Left lobe of liver (tissue), 2 donors: Measurements from ENCODE around the gene RNF152. TPM values are rescaled to one million over a fixed set of nuclear protein-coding genes. Genes with fewer than 3 reads are reported as not detected.

ENCODE experiments used
- ATAC-seq: fragments of 200-7000 bp; cut with Tn5 transposase; one replicate; pipeline ENCODE4 v1.9.1; 2020; ENCODE audit warnings: mild to moderate bottlenecking, moderate library complexity
- DNase-seq: peaks from one replicate; pipeline ENCODE4 v3.0.0-alpha.2; 2020; ENCODE audit warnings: low spot score
- total RNA-seq: library from RNA; stranded (reverse); gene quantifications from one replicate; pipeline ENCODE4 v1.2.1, GENCODE V29; 2021
- donor health status: DM: no; HTN: no; CAD: no; lungs with moderate emphysema.
- donor health status: DM: no; HTN: yes; CAD: no.

Gene RNF152
- total RNA-seq, 1 donor from 2014 or later, result 102 TPM

GRCh38 chr18:61894751-61895524 lies 2.1 kb upstream of the RNF152 start:
- no peak for DNase-seq
- peak; percentile 5 for ATAC-seq

- ATAC-seq (peak; percentile 79), DNase-seq (peak; percentile 93)
Observed at GRCh38 chr18:61893971-61894750, 1.4 kb upstream of the RNF152 start.

- DNase-seq (peak; percentile 67), ATAC-seq (peak; percentile 45)
Observed at GRCh38 chr18:61893309-61893970, 633 bp upstream of the RNF152 start.

GRCh38 chr18:61891894-61892293 lies 913 bp downstream of the RNF152 start:
- DNase-seq, result no peak
- peak; percentile 12 for ATAC-seq

- ATAC-seq (no peak), DNase-seq (no peak)
Observed at GRCh38 chr18:61891271-61891670, 1.5 kb downstream of the RNF152 start.

GRCh38 chr18:61890344-61890743 lies 2.5 kb downstream of the RNF152 start:
- ATAC-seq (no peak), DNase-seq (no peak)

- ATAC-seq (no peak), DNase-seq (no peak)
Observed at GRCh38 chr18:61889541-61889940, 3.3 kb downstream of the RNF152 start.

- DNase-seq, result no peak
- no peak for ATAC-seq
Observed at GRCh38 chr18:61888622-61889021, 4.2 kb downstream of the RNF152 start.

- DNase-seq (no peak), ATAC-seq (no peak)
Observed at GRCh38 chr18:61887838-61888237, 5.0 kb downstream of the RNF152 start.

- ATAC-seq (no peak), DNase-seq (no peak)
Observed at GRCh38 chr18:61883547-61883946, 9.3 kb downstream of the RNF152 start.

- DNase-seq (no peak), ATAC-seq (peak; percentile 45)
Observed at GRCh38 chr18:61882296-61883004, 10.4 kb downstream of the RNF152 start.

GRCh38 chr18:61876899-61877298 lies 15.9 kb downstream of the RNF152 start:
- ATAC-seq (no peak), DNase-seq (no peak)

- peak; percentile 16 for ATAC-seq
- no peak for DNase-seq
Observed at GRCh38 chr18:61870151-61870550, 22.7 kb downstream of the RNF152 start.

- no peak for ATAC-seq
- DNase-seq, result no peak
Observed at GRCh38 chr18:61869636-61870035, 23.2 kb downstream of the RNF152 start.

GRCh38 chr18:61865466-61866175 lies 27.2 kb downstream of the RNF152 start:
- ATAC-seq, result peak; percentile 58
- DNase-seq, result no peak

GRCh38 chr18:61861372-61861771 lies 31.4 kb downstream of the RNF152 start:
- no peak for ATAC-seq
- DNase-seq, result no peak

GRCh38 chr18:61860302-61860701 lies 32.5 kb downstream of the RNF152 start:
- no peak for ATAC-seq
- DNase-seq, result no peak

- DNase-seq (no peak), ATAC-seq (no peak)
Observed at GRCh38 chr18:61859113-61859512, 33.7 kb downstream of the RNF152 start.

- no peak for ATAC-seq
- DNase-seq, result no peak
Observed at GRCh38 chr18:61856678-61857077, 36.1 kb downstream of the RNF152 start.
